Activated CD4-positive, CD25-positive, alpha-beta regulatory T cell treated with anti-CD3 and anti-CD28 coated beads, Interleukin-2, amount 50 U/mL, for 72 hours (primary cell): Measurements from ENCODE around the gene FLNC.

ENCODE experiments used
- DNase-seq: peaks from one replicate; pipeline ENCODE4 v3.0.0; 2021

Gene FLNC

GRCh38 chr7:128867842-128868623, 37.8 kb downstream of the FLNC start:
- no peak for DNase-seq

DNA sequence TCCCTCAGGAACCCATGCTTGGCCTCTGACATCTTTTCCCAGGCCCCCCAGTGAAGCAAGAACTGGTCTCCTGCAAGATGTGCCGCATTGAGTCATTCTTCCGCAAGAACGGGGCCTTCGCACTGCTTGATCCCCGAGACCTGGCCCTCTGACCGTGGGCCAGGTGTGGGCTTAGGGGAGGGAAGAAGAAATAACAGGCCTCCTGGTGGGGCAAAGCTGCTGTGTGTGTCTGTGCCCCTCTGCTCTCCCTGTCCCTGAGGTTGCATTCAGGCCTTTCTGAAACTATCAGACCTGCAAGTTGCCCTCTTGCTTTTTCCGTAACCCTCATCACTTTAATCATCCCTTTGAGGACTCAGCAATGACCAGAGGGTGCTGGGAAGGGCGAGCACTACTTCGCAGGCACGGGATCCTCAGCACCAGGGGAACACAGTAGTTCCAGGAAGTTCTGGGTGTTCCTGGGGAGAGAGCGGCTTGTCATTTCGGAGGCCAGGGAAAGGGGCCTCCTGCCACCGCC, 38.5 kb downstream of the FLNC start:
- DNase-seq, result no peak

GRCh38 chr7:128869138-128869943, 39.1 kb downstream of the FLNC start:
- peak; percentile 46 for DNase-seq

GRCh38 chr7:128869944-128870285, 39.7 kb downstream of the FLNC start:
- no peak for DNase-seq

DNA sequence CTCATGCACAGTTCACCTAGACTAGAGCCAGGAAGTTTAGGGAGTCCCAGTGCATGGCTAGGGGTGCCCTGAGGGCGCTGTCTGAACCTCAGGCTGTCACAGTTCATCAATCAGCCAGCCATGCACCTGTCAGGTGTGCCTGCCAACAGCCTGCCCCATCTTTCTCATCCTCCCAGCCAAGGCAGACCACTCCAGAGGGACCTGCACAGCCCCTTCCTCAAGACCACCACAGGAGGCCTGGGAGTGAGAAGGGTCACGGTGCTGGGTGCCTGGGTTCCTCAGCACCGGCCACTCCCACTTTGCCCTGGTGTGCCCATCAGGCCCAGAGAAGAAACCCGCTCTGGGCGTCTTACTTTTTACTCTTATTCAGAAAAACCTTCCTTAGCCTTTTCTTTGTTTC, 40.8 kb downstream of the FLNC start:
- no peak for DNase-seq

DNA sequence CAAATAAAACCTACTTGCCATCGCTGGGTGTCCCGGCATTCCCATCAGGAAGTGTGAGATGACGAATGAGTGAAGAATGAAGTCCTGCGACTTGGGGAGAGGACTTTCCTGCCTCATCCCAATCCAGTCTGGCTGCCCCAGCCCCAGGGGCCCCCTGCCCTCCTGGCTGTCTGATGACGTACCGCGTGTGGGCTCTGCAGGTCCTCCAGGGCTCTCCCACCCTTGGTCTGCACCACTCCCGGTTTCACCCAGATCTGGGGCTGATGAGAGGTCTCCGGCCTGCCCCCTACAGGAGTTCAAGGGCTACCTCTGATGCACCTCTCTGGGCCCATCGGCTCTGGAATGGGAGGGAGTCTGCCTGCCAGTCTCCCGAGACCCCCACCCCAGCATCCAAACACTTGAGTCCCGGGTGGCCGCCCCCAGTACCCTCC, 42.2 kb downstream of the FLNC start:
- no peak for DNase-seq

GRCh38 chr7:128873234-128873633, 43.0 kb downstream of the FLNC start:
- no peak for DNase-seq

DNA sequence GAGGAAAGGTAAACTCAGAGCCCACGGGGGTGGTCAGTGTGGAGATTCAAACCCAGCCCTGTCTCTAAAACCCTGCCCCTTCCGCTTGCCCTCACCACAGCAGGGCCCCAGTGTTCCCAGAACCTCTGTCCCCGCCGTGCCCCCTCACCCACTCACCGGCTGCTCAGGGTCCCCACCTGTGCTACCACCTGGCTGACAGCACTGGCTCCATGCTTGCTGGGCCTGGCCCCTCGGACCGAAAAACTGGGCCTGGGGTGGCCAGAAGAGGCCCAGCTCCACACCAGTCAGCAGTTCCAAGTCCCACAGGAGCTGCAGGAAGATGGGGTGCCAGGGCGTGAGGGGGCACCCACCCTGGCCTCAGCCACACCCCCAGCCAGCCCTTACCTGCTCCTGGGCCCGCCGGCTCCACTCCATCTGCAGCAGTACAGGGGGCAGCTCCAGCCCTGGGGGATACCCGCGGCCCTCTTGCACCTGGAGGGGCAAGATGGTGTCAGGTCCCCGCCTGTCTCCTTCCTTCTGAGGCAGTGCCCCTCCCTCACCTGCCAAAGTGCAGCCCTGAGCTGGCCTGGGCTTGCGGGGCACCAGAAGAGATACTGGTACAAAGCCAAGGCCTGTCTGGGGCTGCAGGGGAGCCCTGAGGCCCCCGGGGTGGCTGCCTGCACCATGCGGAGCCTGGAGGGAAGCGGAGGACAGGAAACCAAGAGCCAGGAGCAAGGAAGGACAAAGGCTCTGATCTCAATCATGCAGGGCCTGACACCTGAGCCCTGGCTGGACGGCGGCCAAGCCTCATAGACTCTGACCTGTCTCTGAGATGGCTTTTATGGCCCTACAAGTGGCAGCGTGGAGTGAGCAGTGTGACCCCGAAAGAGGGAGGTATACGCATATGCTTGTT, 44.2 kb downstream of the FLNC start:
- DNase-seq, result no peak

DNA sequence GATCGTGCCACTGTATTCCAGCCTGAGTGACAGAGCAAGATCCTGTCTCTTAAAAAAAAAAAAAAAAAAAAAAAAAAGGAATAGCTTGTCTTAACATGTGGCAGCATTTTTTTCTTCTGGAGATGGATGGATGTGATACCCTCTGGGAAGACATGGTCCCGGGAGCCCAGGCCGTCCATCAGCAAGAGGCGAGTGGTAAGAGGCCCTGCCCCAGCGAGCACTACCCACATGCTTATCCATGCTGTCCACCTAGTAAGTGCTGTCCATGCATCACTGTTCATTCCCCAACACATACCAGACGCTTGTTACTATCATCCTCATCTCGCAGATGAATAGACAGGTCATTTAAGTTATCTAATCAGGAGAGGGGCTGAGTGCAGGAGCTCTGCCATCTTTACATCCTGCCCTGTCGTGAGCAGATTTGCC, 45.3 kb downstream of the FLNC start:
- DNase-seq, result no peak

- DNase-seq, result no peak
Observed at GRCh38 chr7:128876127-128876526, 45.9 kb downstream of the FLNC start.

DNA sequence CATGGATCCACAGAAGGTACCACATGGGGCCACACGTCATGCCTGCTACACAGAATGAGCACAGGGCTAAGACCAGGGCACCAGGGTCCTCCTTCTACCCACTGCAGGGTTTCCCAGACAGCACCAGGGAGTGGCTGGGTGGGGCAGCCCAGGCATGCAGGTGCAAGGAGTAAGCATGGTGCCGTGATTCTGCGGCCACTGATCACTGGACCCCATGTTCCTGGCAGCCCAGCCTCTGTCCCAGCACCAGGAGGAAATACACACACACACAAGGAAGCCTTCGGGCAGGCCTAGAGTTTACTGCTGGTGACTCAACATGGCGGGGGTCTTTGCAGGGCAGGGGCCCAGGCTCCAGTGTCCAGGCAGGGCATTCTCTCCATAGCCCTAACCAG, 46.4 kb downstream of the FLNC start:
- no peak for DNase-seq

- DNase-seq, result no peak
Observed at GRCh38 chr7:128876978-128877755, 47.0 kb downstream of the FLNC start.

GRCh38 chr7:128877756-128878120, 47.5 kb downstream of the FLNC start:
- DNase-seq, result no peak

DNA sequence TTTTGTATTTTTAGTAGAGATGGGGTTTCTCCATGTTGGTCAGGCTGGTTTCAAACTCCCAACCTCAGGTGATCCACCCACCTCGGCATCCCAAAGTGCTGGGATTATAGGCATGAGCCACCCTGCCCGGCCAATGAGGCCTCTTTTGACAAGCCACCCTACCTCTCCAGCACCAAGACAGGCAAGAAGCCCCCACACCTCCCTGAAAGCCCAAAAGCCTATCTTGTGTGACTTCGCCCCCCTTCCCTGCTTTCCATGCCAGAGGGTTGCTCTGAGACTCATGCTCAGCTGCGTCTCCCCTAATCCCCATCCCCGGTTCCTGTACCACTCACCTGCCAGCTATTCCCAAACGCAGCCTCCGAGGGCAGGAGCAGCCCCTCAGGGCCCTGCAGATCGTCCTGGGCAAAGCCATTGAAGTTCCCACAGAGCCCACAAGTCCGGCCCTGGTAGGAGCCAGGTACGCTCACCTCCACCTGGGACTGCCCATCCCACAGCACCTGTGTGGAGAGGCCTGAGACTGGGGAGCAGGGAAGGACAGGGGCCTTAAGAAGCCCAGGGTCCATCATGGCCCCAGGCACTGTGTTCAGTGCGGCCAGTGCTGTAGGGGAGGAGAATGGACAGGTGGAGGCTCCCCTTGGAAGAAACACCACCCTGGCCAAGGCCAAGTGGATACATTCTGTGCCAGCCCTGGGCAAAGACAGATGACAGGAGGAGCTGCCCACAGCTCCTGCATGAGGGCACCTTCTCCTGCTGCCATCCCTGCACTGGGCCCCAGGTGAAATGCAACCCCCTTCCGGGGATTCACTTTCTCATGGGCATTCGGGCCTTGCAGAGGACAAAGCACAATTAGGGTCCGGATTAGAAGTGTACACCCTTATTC, 48.3 kb downstream of the FLNC start:
- no peak for DNase-seq

GRCh38 chr7:128879461-128879938, 49.3 kb downstream of the FLNC start:
- no peak for DNase-seq

GRCh38 chr7:128879939-128880746, 49.9 kb downstream of the FLNC start:
- no peak for DNase-seq

GRCh38 chr7:128880791-128881457, 50.7 kb downstream of the FLNC start:
- DNase-seq, result no peak

DNA sequence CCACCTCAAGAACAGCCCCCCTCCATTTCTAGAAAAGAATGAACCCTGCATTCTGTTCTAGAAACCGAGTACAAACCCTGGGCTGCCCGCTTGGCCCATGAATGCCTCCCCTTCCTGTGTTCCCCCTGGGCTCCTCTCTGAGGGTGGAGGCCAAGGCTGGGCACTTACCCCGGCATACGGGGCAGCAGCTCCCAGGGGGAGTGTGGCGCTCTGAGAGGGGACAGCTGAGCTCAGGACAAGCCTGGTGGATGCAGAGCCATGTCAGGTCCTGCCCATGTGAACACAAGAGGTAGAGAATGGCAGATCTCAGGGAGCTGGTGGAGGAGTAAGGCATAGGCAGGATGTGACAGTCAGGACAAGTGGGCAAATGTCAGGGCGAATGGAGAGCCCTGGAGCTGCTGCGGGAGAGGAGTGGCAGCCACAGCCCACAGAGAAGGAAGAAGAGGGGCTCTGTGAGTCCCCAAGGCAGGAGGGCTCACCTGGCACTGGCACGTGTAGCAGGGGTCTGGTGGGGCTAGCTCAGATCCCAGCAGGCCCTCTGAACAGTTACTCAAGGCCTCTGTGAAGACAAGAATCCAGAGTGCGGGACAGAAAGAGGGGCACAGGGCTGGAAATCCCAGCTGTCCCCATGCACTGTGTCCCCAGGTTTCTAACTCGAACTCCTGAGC, 51.4 kb downstream of the FLNC start:
- no peak for DNase-seq

DNA sequence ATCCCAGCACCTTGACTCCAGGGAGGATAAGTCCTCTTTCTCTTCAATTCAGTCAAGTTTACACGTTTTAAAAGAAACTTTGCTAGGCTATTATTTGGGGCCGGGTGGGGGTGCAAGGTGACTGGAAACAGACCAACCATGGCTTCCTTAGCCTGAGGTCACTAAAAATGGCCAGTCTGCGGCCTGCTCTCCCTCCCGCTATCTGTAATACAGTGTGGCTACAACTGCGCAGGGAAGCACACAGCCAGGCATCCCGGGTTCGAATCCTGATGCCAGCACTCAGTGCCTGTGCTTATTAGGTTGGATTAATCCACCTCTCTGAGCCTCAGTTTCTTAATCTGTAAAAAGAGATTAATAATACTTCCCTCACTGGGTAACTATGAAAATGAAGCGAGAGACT, 51.9 kb downstream of the FLNC start:
- no peak for DNase-seq
